ENCODE measurements around the gene ADIPOR2.

ADIPOR2 gene

DNA sequence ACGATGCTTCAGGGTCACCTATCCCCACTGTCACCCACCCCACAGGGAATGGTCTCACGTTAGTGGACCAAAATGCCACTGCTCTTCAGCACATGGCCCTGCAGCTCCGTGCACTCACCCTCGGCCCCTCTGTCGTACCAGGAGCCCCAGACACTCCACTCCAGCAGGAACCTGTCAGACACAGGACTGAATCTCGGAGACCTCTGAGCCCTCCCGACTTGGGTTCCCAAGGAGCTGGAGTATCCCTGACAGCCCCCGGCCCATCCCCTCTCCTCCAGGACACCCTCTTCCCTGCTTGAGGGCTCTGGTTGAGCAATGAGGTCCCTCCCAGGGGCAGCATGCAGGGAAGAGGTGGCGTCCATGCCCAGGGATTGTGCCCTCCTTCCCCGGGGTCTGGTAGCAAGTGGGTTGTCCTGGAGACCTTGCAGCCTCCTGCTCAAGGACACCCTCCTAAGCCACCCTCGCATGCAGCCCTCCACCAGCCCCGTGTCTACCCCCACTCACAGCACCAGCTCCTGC, 109.1 kb downstream of the ADIPOR2 start:
- no peak for DNase-seq (ENCODE audit: low read depth)

DNA sequence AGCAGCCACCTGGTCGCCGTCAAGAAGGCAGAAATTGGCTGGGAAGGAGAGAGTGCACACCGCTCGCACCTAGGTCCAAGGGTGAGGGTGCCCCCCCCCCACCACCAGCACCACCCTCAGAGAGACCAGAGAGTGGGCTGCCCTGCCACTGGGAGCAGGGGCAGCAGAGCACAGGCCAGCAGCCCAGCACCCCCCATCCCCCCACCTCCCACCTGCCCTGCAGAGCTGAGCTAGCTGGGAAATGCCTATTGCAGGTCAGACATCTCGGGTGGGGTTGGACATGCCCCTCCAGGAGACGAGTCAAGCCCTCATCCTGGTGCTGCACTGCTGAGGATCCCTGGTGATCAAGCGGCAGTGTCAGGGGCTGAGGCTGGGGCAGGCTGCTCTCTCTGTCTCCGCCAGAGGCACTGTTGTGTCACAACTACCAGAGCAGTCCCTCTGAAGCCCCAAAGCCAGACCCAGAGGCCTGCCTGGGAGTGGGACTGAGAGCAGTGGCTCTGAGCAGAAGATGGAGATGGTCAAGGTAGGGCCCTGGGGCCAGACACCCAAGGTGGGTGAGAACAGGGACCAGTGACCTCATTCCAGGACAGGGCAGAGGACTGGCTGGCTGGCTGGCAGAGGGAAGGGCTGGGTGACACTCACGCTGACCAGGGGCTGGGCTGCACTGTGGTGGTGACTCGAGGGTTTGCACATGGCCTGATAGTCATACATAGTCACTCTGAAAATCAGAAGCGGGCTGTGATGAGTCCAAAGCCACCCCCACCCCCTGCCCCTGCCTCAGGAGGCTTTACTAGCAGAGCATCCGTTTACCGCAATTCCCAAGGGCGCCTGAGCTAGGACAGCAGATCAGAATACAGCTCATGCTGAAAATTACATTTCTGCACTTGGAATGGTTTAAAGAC, 109.8 kb downstream of the ADIPOR2 start:
- no peak for DNase-seq (ENCODE audit: low read depth)

DNA sequence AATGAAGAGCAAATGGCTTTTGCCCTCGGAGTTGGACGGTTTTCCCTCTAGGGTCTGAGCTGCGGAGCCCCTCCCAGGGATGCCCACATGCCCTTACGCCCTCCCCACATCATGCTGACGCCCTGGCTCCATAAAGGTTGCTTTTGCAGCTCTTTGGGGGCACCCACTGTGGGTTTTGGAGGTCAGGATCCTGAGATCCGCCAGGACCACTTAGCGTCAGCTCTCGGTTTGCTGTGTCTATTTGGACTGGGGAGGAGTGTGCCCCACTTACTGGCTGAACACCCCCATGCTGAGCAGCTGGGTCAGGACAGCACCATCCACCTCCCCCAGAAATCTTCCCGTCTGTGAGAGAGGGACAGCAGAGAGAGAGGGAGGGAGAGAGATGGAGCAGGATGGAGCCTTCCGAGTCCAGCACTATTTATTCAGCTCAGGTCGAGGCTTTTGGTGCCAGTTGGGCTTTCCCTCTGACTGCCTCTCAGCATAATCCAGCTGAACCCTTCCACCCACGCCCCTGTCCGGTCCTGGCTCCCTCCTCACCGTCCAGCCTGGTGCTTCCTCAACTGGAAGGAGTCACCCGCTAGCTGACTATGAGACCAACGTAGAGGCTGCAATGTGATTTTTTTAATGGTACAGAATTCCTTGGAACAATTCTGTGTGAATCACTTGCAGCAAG, 110.6 kb downstream of the ADIPOR2 start:
- no peak for DNase-seq (ENCODE audit: low read depth)

DNA sequence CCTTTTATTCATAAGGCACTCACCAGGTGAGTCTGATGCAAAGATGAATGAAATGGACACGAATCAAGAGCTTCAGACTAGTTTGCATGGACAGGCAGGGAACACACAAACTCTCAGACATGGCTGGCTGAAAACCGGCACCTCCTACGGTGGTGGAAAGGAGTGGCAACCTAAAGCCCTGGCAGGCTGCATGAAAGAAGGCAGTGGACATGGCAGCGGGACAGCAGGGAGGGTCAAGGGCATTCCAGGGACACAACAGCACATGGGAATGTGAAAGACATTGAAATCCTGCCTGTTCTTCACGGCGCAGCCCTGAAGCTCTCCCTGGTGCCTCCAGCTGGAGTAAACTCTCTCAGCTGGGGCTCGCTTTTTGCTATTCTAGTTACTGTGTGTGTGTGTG, 112.9 kb downstream of the ADIPOR2 start:
- DNase-seq (ENCODE audit: low read depth) = no peak

DNA sequence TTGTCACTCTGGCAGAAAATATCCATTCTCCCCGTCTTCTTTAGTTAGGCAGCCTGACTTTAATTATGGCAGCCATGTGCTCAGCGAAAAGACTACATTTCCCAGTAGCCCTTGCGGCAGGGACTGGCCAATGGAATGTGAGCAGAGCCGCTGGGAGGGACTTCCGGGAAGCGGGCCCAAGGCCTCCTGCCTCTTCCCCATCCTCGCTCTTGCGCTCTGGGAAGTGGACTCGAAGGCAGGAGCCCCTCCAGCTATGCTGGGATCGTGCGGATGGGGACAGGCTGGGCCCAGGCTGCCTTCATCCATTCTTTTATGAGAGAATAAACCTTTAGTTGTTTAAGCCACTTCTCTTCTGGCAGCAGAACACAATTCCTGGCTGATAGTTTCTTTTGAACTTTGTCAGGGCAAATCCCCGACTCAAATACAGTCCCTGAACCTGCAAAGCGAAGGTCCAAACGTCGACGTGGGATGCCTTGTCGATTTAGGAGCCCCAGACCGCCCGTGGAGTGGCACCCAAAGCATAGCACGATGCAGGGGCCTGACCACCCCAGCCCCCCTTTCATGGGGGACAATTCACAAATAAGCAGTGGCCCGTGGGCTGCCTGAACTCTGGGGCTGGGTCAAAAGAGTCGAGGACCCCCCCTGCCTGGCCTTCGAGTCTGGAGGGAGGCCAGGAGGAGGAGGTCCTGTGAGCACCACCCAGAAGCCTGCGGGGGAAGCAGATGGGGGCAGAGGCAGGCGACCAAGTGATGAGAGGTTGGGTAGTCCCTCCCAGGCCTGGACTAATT, 113.9 kb downstream of the ADIPOR2 start:
- peak; percentile 92 for DNase-seq (ENCODE audit: low read depth)

DNA sequence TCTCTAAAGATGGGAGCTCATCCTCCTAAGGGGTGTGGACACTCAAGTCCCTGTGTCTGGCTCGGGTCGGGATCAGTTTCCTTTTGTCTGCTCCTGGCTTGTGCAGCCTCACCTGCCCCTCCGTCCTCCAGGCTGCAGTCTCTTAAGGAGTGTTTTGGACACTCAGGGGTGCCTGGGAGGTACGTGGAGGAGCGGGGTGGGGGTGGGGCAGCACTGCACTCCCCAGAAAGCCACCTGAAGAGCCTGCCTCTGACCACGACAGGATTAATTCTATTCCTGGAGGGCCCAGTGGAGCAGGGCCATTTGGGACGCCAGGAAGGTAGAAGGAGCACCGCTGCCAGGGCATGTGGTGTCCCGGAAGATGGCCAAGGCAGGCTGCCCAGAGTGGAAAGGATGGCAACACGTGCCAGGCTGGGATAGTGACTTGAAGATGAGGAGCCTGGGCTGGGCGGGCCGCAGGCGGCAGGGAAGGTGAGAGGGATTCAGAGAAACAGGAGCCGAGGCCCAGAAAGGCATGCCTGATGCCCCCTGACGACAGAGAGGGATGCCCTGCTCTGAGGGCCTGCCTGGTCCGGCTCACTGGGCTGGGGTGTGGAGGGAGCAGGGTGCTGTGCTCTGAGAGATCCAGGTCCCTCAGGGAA, 114.7 kb downstream of the ADIPOR2 start:
- DNase-seq (ENCODE audit: low read depth) = no peak

DNA sequence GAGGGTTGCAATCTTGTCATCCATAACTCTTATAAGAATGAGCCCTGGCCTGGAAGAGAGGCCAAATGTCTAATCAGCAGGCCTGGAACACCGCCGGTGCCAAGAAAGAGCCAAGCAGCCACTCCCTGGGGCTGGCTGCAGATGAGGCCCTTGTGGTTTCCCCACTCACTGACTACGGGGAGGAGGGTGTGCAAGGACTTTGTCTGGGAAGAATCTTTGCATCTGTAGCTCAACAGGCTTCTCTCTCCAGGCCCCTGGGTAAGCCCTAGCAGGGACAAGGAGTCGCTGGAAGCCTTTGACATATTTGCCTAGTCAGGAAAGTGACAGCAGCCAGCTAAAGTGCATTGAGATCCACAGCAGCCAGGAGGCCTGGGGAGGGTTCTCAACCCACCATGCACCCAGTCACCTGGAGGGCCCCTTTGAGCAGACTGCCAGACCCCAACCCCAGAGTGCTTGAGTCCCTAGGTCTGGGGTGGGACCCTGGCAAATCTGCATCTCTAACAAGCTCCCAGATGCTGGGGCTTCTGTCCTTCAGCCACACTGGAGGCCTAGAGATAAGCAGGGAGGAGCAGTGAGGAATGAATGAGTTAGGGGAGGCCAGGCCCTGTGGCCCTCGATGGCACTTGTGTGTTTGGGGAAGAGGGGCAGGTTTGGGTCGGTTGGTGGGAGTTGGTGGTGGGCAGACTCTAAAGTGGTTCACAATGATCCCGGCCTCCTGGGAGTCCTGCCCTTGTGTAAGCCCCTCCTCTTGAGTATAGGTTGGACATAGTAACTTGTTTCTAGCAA, 115.6 kb downstream of the ADIPOR2 start:
- DNase-seq (ENCODE audit: low read depth) = peak; percentile 21

DNA sequence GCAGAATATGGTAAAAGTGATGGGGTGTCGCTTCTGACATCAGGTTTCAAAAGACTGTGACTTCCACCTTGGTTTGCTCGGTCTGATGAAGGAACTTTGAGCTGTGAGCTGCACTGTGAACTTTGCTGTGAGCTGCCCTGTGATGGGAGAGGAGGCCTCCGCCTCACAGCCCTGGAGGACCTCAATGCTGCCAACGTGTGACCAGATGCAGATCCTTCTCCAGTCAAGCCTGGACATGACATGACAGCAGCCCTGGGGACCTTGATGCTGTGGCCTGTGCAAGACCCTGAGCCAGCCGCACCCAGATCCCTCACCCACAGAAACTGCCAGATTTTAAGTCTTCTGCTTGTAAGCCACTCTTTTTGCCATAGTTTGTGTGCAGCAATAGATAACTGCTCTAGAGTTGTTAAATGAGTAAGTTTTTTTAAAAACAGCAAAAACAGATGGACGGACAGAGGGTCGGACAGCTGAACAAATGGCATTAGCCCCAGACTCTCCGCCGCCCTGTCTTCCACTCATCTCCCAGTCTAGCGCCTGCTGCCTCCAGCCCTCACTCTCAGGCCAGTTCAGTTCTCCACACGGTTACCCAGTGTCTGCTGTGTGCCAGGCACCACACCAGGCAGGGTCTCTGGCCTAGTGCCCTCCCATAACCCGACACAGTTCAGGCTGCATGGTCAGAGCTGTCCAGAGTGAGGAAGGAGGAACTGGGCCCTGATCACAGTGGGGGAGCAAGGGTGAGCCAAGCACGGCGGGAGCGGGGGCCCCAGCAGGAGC, 116.4 kb downstream of the ADIPOR2 start:
- no peak for DNase-seq (ENCODE audit: low read depth)

DNA sequence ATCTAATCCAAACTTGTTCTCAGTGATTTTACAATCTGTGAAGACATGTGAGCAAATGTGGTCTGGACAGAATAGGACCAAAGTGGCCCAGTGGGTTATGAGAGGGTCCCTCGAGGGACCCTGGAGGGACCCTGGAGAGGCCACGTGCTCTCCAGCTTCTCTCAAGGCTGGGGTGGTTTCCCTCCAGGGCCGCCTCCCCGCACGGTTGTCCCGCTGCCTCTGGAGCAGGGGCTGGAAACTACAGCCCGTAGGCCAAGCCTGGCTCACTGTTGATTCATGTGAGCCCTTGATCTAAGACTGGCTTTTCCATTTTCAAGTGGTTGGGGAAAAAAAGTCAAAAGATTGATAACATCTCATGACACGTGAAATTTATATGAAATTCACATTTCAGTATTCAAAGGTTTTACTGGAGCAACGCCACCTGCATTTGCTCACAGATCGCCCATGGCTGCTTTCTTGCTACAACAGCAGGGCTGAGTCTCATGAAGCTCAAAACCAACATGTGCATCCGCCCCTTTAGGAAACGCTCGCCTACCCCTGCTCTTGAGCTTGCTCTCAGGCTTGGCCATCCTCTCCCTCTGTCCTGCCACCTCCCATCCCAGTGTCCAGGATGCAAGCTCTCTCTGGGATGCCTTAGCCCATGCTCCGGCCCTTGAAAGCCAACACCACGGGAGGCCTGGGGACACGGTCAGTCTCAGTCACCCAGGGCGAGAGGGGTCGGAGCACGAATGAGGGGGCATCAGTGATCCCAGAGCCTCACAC, 117.3 kb downstream of the ADIPOR2 start:
- no peak for DNase-seq (ENCODE audit: low read depth)

DNA sequence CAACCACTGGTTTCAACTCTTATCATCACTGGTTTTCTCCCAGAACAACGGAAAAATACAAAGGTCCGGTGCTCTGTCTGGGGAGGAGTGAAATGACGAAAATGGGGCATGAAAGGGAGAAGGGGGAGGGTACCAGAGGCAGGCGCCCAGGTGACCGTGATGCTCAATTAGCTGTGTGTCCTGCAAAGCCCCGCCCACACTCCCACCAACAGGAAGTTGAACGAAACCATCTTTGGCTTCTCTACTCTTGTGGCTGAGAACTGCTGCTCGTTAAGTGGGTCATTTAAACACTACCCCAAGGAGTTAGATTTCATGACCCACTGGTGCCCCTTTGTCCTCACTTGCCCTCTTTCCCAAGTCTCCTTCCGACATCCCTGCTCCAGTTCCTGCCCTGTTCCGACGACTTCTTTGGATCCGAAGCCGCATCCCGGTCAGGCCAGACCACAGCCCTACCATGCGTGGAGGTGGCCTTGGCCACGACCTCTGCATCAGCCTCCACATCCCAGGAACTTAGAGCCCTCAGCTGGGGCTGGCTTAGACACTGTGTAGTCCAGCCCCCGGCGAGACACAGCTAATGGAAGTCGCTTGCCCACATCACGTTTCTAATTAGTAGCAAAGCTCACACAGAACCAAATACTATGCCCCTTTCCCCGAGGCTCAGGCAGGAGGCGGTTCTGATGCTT, 118.1 kb downstream of the ADIPOR2 start:
- no peak for DNase-seq (ENCODE audit: low read depth)

DNA sequence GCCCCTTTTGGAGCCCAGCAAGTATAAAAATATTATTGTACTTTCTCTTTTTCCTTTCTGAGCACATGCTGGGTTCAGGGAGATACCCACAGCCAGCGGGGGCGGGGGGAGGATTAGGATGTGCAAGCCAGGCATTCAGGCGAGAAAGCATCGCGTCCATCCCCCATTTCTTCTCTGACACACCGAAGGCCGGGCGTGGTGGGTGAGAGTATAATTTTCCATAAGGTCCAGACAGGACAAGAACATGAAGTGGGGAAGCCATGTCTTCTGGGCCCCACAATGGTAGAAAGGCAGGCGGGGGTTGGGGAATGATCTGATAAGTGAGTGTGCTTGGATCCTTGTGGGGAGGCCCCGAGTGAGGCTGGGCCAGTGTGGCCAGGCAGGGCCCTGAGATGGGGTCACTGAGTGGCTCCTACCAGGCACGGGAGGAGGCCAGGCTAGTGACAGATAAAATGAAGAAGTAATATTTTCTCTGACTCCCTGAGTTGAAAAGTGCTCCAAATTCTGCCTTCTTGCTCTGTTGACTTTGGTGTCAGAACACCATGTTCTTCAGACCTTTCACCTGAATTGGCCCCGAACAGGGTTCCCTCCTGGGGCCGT, 118.8 kb downstream of the ADIPOR2 start:
- DNase-seq (ENCODE audit: low read depth) = no peak

DNA sequence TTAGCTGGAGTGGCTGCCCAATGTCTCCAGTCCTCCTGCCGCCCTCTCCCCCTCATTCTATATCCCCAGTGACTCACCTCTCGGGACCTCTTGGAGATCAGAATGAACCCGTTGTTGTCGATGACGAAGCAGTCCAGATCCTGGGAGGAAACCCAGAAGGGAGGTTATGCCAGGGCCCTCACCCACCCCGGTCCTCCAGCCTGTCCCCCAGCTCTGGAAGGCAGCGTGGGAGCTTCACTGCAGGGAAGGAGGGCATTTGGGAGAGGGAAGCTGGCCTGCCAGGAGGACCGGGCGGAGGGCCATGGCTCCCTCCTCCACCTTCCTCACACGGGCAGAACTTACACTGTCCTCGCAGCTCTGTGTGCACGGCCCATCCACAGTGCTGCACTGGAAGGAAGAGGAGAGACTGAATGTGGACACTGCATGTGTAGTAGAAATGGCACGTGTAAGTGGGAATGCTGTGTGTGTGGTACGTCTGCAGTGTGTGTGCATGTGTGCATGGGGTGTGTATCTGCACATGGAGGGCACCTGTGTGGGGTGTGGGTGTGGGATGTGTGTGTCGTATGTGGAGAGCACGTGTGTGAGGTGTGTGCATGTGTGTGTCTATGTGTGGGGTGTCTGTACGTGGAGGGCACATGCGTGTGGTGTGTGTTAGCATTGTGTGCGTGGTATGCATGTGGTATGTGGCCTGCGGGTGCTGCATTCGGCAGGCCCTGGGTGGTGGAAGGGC, 119.5 kb downstream of the ADIPOR2 start:
- DNase-seq (ENCODE audit: low read depth) = no peak

DNA sequence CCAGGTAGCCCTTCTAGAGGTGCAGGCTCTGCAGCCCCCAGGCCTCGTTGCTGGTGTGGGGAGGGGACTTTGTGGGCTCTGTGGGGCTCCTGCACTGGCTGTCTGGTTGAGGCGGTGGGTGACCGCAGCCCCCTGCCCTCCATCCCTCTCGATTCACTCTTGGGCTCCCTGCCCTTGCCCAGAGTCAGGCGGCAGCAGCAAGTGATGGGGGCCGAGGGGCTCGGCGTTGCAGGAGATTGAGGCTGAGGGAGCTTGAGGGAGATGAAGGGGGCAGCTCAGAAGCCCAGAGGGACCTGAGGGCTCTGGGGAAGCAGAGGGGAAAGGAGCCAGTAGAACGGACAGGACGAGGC, 120.0 kb downstream of the ADIPOR2 start:
- no peak for DNase-seq (ENCODE audit: low read depth)

DNA sequence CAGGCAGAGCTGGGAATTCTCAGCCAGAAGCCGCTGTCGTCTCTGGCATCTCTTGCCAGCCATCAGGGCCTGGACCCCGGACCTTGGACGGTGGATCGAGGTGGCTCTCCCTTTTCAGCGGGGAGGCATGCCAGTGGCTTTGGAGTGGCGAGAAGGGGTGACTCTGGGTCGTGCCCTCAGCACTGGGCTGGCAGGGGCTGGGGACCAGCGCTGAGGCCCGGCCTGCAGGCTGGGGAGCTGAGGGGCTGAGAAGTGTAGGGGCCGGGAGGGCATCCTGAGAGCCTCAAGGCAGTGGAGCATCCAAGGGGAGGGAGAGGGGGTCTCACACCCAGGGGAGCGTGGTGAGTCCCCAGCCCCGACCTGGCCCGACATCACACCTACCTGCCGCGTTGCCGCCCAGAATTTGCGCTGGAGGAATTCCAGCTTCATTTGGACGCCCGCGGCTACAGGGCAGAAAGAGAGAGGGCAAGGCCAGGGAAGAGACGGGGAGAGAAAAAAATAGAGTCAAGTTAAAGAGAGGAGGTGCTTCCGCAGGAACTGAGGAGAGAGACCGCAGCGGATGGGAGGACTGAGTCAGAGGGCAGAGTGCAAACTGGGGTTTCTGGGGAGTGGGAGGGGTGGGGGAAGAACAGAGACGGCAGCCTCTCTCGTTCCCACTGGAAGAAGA, 120.5 kb downstream of the ADIPOR2 start:
- no peak for DNase-seq (ENCODE audit: low read depth)

DNA sequence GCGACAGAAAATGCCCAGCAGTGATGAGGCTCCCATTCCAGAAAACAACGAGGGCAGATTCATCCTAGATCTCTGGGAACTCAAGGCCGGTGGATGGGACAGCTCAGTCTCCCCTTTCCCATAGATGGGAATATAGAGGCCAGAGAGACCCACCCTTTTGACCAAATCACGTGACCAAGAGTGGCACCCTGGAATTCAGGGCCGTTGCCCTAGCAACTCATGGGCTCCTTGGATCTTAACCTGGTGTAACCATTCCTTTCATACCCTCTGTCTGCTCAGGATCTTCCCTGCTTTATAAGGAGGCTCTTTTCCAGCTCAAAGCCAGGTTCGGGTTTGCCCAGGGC, 121.0 kb downstream of the ADIPOR2 start:
- DNase-seq (ENCODE audit: low read depth) = no peak

DNA sequence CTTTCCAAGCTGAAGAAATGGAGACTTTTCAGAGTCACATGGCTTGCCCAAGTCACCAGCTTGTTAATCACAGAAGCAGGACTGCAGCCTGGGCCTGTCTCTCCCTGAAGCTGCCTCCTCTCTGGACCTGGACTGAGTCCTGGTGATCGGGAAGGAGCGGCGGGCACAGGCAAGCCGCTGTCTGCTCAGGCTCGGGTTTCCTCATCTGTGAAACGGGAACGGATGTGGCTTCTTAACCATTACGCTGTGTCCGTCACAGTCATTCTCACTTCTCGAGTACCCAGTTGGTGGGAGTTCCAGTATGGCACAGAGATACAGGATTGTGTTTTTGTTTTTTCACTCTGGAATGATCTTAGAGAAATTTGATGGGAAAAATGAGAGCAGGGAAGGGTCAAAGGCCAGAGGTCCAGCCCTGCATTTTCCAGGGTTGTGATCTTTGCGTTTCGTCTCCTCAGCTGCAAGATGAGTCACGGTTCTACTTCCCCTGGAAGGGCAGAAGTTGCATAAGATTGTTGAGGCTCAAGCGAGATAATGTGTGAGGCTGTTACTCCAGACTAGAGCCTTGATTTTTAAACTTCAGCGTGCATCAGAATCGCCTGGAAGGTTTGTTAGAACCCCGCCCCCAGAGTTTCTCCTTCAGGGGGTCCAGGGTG, 121.9 kb downstream of the ADIPOR2 start:
- no peak for DNase-seq (ENCODE audit: low read depth)

DNA sequence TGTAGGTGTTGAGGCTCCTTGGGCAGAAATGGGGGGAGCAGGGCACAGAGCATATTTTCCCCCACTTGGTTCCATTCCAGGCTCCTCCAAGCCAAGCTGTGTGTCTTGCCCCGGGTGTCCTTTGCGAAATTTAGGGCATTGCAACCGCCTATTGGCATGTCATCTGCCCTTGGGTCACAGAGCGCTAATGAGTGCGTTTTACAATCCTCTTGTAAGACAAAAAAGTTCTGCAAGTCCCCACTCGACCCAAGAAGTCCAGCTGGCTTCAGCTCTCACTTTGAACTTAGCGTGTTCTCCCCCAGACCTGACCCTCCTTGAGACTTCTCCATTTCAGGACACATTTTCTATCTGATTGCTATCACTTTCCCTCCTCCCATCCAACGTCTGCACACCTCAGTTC, 123.4 kb downstream of the ADIPOR2 start:
- DNase-seq (ENCODE audit: low read depth) = no peak
